HG03565 (cell line): ENCODE results near the gene RANGRF.
"Not testable (repeated sequence)": the region's sequence is repeated elsewhere in the genome, so short reads cannot be mapped to it uniquely, and the experiment has no call there.

Experiments
- ATAC-seq: cut with Tn5 transposase; IDR thresholded peaks from one replicate; pipeline ENCODE4 v1.9.1; 2021; ENCODE audit warnings: mild to moderate bottlenecking, moderate library complexity; ENCODE audit not compliant: unreplicated experiment

Gene RANGRF, protein sequence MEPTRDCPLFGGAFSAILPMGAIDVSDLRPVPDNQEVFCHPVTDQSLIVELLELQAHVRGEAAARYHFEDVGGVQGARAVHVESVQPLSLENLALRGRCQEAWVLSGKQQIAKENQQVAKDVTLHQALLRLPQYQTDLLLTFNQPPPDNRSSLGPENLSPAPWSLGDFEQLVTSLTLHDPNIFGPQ

DNA sequence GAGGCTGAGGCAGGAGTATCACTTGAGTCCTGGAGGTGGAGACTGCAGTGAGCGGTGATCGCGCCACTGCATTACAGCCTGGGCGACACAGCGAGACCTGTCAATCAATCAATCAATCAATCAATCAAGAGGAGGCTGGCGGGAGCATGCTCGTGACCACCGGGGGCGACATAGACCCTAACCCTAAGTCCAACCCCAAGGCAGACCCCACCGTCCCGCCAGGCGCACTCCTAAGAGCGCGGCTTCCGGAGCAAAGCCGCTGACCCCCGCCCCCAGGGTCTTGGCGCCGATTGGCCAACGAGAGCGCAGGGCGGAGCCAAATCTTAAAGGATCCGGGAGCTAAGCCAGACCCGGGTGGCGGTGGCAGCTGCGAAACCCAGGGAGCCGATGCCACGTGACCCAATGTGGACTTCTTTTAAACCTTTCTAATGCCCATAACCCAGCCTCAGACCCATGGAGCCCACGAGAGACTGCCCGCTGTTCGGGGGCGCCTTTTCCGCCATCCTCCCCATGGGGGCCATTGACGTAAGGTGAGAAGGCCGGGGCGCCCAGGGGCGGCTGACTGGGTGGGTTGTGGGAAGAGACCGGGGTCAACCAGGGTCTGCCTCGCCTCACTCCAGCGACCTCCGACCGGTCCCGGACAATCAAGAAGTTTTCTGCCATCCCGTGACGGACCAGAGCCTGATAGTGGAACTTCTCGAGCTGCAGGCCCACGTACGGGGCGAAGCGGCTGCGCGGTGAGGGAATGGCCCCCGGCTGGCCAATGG is at the start of gene RANGRF:
RANGRF (plus strand) TSS at position 335 of the 767 bp plus-strand sequence; CDS start at position 454, 119 bp downstream.
- peak; percentile 47 for ATAC-seq

DNA sequence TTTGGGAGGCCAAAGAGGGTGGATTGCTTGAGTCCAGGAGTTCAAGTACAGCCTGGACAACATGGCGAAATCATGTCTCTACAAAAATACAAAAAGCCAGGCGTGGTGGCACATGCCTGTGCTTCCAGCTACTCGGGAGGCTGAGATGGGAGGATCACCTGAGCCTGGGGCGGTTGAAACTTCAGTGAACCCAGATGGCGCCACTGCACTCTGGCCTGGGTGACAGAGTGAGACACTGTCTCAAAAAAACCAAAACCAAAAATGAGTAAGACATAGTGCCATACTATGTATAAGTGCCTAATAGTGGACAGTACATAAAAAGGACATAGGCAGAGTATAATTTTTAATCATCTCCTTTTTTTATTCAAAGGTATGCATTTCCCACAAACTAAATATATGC is 44.6 kb upstream of the RANGRF start:
- no peak for ATAC-seq

DNA sequence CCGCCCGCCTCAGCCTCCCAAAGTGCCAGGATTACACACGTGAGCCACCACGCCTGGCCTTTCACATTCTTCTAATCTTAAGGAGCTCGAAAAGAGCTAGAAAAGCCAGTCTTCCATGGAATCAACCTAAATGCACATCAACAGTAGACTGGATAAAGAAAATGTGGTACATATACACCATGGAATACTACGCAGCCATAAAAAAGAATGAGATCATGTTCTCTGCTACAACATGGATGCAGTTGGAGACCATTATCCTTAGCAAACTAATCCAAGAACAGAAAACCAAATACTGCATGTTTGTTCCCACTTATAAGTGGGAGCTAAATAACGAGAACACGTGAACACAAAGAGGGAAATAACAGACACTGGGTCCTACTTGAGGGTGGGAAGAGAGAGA is 43.7 kb upstream of the RANGRF start:
- ATAC-seq: no peak

DNA sequence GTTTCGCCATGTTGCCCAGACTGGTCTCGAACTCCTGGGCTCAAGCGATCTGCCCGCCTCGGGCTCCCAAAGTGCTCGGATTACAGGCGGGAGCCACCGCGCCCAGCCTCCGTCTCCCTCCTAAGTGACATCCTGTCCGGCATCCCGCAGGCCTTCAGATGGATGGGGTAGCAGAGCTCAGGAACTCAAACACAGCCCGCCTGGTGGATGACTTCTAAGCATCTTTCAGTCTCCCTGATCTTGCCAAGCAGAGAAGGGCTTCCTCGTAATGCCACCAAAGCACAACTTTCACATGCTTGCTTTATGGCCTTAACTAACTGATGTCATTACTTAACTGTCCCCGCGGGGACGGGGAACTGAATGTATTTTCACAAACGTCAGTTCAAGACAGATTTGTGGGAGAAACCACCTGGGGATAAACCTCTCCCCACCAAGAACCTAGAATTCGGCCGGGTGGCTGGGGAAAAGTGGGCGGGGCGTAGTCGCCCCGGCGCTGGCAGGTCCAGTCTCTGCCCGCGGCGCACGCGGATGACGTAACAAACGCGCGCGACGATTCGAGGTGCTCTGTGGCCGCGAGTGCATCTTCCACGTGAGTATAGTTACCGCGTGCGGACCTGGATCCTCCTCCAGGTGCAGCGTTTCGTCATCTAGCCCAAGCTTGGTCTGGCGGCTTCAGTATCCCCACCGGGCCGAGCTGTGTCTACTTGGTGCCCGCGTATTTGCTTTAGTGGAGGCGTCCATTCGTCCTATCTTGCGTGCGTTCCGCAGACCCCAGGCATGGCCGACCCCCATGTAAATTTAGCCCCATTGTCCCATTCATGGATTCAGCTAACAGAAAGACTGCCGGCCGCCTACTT is 39.5 kb upstream of the RANGRF start, which contains the start of gene PFAS:
PFAS (plus strand) TSS at position 539 of the 857 bp plus-strand sequence. CDS start 4,649 bp downstream, outside the sequence.
- peak; percentile 48 for ATAC-seq

DNA sequence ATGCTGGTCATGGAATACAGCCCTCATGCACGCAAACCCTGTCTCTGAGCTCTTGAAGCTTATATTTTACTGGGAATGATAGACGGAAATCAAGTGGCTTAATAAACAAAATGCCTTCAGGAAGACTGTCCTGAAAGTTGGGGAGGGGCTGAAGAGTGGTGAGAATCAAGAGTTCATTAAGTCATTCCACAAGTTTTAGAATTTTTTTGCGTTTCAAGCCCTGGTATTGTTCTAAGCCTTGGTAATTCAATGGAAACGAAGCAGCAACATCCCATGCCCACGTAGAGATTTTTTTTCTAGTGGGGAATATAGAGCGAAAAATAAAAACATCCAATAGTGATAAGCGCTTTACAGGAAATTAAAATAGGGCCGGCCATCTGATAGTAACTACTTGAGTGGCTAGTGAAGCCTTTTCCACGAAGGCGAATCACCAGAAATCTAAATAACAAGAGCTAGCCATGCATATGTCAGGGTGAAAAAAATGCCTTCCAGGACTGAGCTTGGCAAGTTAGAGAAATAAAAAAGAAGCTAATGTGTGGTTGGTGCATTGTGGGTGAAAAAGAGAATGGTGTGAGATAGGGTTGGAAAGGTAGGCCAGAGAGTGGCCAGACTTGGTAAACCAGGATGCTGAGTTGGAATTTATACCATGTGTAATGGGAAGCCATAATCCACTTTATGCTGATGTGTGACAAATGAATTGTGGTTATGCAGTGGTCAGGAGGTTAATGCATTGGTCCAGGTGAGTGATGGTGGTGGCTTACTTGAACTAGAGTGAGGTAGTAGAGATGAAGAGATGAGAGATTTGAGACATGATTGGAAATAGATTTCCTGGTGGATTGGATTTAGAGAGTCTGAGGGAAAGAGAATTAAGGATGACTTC is 38.6 kb upstream of the RANGRF start:
- no peak for ATAC-seq

DNA sequence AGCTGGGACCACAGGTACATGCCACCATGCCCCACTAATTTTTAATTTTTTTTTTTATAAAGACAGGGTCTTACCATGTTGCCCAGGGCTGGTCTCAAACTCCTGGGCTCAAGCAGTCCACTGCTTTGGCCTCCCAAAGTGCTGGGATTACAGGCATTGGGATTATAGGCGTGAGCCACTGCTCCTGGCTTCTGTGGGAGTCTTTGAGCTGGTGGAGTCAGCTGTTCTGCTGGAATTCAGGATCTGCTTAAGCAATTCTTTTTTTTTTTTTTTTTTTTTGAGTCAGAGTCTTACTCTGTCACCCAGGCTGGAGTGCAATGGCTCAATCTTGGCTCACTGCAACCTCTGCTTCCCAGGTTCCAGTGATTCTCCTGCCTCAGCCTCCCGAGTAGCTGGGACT is 37.1 kb upstream of the RANGRF start:
- ATAC-seq: not testable (repeated sequence)

DNA sequence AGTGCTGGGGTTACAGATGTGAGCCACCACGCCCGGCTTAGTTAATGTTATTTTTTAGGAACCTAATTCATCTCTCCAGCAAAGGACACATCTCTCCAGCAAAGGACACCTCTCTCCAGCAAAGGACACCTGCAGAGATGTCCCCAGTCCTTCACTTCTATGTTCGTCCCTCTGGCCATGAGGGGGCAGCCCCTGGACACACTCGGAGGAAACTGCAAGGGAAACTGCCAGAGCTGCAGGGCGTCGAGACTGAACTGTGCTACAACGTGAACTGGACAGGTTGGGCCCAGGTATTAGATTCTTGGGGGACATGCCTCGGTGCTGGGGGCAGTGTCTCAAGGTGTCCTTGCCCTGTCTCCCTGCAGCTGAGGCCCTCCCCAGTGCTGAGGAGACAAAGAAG is 34.7 kb upstream of the RANGRF start:
- ATAC-seq: no peak

DNA sequence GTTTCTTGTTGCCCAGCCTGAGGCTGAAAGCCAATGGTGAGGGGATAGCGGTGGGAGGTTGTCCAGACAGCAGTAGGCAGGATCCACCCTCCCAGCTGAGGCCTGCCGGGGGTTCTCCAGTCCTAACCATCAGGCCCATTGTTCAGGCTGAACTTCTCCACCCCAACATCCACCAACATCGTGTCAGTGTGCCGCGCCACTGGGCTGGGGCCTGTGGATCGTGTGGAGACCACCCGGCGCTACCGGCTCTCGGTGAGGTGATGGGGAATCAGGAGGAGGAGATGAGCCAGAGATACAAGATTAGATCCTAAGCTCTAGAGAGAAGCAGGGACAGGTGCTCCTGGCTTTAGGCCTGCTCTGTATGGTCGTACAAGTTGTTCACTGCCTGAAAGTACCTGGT is 33.6 kb upstream of the RANGRF start:
- no peak for ATAC-seq

DNA sequence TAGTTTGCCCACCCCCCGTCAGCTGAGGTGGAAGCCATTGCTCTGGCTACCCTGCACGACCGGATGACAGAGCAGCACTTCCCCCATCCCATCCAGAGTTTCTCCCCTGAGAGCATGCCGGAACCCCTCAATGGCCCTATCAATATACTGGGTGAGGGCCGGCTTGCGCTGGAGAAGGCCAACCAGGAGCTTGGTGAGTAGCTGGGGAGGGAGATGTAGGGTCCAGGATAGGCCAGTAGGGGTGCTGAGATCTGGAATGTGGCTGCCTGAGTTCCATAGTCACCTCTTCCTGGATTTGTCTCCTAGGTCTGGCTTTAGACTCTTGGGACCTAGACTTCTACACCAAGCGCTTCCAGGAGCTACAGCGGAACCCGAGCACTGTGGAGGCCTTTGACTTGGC is 33.0 kb upstream of the RANGRF start:
- ATAC-seq: no peak

DNA sequence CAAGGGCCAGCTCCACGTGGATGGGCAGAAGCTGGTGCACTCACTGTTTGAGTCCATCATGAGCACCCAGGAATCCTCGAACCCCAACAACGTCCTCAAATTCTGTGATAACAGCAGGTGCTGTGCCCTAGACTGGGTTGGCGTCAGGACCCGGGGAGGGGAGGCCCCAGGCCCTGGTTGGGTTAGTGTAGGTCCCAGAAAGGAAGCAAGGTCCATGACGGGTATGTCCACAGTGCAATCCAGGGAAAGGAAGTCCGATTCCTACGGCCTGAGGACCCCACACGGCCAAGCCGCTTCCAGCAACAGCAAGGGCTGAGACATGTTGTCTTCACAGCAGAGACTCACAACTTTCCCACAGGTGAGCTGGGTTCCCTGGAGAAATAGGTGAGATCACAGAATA is 32.2 kb upstream of the RANGRF start:
- no peak for ATAC-seq

DNA sequence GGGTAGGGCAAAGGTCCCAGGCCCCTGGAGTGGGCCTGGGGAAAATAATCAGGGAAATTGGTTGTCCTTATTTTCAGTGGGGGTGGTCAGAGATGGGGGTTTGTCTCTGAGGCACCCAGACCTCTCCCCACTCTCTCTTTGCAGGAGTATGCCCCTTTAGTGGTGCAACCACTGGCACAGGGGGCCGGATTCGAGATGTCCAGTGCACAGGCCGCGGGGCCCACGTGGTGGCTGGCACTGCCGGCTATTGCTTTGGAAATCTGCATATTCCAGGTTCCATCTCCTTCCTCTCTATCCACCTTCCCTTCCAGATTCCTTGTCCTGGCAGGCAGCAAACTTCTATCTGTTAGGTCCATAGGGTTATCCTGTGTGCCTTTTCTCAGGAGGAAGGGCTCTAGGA is 31.8 kb upstream of the RANGRF start:
- no peak for ATAC-seq

DNA sequence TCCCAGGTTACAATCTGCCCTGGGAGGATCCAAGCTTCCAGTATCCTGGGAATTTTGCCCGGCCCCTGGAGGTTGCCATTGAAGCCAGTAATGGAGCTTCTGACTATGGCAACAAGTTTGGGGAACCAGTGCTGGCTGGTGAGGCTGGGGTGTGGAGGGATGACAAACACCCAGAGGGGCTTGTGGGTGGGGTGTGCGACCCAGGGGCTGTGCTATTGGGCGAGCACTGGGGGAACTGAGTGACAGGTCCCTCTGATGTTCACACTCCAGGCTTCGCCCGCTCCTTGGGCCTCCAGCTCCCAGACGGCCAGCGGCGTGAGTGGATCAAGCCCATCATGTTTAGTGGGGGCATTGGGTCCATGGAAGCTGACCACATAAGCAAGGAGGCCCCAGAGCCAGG is 30.7 kb upstream of the RANGRF start:
- ATAC-seq: no peak

DNA sequence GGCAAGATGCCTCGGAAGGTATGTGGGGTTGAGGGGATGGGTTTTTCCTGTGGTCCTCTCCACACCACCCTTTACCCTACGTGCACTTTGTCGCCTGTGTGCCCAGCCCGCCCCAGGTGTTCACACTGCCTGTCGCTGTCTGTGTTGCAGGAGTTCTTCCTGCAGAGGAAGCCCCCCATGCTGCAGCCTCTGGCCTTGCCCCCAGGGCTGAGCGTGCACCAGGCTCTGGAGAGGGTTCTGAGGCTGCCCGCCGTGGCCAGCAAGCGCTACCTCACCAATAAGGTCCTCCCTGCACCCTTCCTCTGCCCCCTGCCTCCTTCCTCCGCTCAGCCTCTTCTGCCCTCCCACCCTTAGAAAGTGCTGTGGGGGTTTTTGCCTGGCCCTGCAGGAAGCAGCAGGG is 24.1 kb upstream of the RANGRF start:
- no peak for ATAC-seq

DNA sequence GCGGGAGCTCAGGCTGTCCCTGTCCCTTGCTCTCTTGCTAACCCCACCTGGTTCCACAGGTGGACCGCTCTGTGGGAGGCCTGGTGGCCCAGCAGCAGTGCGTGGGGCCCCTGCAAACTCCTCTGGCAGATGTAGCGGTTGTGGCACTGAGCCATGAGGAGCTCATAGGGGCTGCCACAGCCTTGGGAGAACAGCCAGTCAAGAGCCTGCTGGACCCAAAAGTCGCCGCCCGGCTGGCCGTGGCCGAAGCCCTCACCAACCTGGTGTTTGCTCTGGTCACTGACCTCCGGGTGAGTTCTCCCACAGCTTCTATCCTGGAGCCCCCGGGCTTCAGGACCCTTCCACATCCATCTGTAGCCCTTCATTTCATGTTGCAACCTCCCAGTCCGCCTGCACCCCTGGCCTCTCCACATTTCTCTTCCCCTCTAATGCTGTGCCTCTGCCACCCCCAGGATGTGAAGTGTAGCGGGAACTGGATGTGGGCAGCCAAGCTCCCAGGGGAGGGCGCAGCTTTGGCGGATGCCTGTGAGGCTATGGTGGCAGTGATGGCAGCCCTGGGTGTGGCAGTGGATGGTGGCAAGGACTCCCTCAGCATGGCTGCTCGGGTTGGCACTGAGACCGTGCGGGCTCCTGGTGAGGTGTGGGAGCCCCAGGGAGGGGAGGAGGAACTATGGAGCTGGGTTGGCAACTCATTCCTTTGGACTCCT is 23.5 kb upstream of the RANGRF start:
- no peak for ATAC-seq

DNA sequence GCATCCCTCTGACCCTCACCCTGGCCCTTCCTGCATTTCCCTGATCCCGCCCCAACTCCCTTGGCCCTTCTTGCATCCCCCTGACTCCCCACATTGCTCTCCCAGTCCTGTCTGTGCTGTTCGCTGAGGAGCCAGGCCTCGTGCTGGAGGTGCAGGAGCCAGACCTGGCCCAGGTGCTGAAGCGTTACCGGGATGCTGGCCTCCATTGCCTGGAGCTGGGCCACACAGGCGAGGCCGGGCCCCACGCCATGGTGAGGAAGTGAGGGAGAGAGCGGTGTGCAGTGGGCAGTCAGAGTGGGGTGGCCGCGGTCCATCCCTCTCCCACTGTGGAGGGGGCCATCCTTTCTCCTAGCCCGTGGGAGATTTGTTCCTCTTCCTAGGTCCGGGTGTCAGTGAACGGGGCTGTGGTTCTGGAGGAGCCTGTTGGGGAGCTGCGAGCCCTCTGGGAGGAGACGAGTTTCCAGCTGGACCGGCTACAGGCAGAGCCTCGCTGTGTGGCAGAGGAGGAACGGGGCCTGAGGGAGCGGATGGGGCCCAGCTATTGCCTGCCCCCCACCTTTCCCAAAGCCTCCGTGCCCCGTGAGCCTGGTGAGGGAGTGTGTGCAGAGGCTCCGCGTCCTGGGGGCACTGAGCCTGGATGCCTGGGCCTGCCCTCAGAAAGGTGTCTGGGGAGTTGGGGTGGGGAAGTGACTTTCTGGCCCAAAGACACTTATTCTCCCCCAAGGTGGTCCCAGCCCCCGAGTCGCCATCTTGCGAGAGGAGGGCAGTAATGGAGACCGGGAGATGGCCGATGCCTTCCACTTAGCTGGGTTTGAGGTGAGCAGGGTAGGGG is 21.6 kb upstream of the RANGRF start:
- no peak for ATAC-seq

DNA sequence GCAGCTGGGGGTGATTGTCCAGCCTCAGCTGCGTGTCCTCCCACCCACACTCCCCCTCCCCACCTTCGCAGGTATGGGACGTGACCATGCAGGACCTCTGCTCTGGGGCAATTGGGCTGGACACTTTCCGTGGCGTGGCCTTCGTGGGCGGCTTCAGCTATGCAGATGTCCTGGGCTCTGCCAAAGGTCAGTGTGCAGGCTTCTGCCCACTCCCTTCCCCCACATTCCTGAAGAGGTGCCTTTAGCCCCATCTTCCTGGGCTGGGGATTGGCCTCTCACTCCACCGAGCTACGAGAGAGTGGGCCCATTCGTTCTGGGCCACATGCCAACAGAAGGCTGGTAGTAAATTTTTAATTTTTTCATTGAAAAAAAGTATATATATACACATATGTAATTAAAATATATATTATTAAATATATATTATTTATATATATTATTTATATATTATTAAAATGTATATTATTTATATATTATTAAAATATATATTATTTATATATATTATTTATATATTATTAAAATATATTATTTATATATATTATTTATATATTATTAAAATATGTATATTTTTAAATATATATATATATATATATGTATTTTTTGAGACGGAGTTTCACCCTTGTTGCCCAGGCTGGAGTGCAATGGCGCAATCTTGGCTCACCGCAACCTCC is 20.9 kb upstream of the RANGRF start:
- no peak for ATAC-seq

DNA sequence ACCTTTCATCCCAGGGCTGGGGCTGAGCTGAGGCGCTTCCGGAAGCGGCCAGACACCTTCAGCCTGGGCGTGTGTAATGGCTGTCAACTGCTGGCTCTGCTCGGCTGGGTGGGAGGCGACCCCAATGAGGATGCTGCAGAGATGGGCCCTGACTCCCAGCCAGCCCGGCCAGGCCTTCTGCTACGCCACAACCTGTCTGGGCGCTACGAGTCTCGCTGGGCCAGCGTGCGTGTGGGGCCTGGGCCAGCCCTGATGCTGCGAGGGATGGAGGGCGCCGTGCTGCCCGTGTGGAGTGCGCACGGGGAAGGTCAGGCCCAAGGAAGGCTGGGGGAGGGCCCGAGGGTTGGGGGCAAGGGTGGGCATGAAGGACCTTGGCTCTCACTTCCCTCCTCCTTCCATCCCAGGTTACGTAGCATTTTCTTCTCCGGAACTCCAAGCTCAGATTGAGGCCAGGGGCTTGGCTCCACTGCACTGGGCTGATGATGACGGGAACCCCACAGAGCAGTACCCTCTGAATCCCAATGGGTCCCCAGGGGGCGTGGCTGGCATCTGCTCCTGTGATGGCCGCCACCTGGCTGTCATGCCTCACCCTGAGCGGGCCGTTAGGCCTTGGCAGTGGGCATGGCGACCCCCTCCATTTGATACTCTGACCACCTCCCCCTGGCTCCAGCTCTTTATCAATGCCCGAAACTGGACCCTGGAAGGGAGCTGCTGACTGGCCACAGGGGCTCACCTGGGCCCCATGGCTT is 19.7 kb upstream of the RANGRF start:
- ATAC-seq: no peak

DNA sequence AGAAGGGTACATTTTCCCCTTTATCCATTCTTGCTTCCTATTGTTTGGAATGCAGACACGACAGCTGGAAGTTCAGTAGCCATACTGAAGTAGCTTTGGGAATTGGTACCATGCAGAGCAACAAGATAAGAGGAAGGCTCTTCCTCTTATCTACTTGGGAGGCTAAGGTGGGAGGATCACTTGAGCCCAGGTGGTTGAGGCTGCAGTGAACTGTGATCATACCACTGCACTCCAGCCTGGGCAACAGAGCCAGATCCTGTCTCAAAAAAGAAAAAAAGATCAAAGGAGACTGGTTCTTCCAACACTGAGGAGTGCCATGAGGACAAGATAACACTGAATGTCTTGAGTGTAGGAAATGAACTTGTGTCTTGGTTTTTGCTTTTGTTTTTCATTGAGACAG is 16.0 kb upstream of the RANGRF start:
- ATAC-seq: no peak
